ENCODE data around the gene SEC24A.
"Not testable (repeated sequence)": the region's sequence is repeated elsewhere in the genome, so short reads cannot be mapped to it uniquely, and the experiment has no call there.

Gene SEC24A

DNA sequence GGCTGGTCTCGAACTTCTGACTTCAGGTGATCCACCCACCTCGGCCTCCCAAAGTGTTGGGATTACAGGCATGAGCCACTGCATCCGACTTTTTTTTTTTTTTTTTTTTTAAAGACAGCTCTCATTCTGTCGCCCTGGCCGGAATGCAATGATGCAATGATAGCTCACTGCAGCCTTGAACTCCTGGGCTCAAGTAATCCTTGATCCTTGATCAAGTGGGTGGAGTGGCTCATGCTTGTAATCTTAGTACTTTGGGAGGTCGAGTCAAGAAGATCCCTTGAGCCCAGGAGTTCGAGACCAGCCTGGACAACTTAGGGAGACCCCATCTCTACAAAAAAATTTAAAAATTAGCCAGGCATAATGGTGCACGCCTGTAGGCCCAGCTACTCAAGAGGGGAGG is 8.1 kb downstream of the SEC24A start:
- no peak for DNase-seq
- Histone ChIP-seq H3K36me3 (peaks cover 14% of the 10 kb centered on the region), H3K27ac (no peak overlapping the region), H3K9me3 (ENCODE audit: severe bottlenecking) (no peaks in the 10 kb centered on the region), H3K4me3 (ENCODE audit: low read depth, low read length) (no peak overlapping the region), H3K27me3 (ENCODE audit: insufficient read depth, low read depth, severe bottlenecking) (no peaks in the 10 kb centered on the region)
- TF ChIP-seq, protein P1, sequence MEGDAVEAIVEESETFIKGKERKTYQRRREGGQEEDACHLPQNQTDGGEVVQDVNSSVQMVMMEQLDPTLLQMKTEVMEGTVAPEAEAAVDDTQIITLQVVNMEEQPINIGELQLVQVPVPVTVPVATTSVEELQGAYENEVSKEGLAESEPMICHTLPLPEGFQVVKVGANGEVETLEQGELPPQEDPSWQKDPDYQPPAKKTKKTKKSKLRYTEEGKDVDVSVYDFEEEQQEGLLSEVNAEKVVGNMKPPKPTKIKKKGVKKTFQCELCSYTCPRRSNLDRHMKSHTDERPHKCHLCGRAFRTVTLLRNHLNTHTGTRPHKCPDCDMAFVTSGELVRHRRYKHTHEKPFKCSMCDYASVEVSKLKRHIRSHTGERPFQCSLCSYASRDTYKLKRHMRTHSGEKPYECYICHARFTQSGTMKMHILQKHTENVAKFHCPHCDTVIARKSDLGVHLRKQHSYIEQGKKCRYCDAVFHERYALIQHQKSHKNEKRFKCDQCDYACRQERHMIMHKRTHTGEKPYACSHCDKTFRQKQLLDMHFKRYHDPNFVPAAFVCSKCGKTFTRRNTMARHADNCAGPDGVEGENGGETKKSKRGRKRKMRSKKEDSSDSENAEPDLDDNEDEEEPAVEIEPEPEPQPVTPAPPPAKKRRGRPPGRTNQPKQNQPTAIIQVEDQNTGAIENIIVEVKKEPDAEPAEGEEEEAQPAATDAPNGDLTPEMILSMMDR (IDR thresholded peaks at IDR 0.05; ENCODE audit: low read depth, low read length), result no peak

GRCh38 chr5:134659456-134659855 is 10.9 kb downstream of the SEC24A start:
- no peak overlapping the region for H3K27ac ChIP-seq
- TF ChIP-seq, protein P1 (IDR thresholded peaks at IDR 0.05; ENCODE audit: low read depth, low read length), result no peak

DNA sequence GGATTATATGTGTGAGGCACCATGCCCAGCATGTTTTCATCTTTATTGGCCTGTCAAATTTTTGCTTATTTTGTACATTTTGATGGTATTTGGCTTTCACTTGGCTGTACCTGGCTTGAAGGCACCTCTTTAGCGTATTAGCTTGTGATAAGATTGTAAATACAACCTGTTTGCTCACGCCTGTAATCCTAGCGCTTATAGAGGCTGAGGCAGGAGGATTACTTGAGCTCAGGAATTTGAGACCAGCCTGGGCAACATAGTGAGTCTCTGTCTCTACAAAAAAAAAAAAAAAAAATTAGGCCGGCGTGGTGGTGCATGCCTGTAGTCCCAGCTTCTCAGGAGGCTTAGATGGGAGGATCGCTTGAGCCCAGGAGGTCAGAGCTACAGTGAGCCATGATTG is 11.3 kb downstream of the SEC24A start:
- Histone ChIP-seq H3K27ac (no peak overlapping the region), H3K36me3 (peaks cover 27% of the 10 kb centered on the region), H3K27me3 (ENCODE audit: insufficient read depth, low read depth, severe bottlenecking) (no peaks in the 10 kb centered on the region), H3K9me3 (ENCODE audit: severe bottlenecking) (no peaks in the 10 kb centered on the region), H3K4me3 (ENCODE audit: low read depth, low read length) (no peak overlapping the region)
- TF ChIP-seq, protein P1 (IDR thresholded peaks at IDR 0.05; ENCODE audit: low read depth, low read length), result no peak
- no peak for DNase-seq

More at GRCh38 chr5:134659456-134659855, 10.9 kb downstream of the SEC24A start:
- Histone ChIP-seq H3K36me3 (peaks cover 30% of the 10 kb centered on the region), H3K4me3 (ENCODE audit: low read depth, low read length) (no peak overlapping the region), H3K9me3 (ENCODE audit: severe bottlenecking) (no peaks in the 10 kb centered on the region), H3K27me3 (ENCODE audit: insufficient read depth, low read depth, severe bottlenecking) (no peaks in the 10 kb centered on the region)
- DNase-seq, result no peak

DNA sequence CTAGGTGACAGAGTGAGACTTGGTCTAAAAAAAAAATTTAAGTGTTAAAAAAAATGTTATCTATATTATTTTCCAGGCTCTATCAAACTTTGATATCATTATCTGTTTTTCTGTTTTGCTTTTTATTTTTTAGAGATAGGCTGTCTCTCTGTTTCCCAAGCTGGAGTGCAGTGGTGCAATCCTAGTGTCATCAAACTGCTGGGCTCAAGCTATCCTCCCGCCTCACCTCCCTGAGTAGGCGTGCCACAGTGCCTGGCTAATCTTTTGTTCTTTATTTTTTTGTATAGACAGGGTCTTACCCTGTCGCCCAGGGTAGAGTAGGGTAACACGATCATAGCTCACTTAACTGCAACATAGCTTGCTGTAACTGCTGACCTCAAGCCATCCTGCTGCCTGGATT is 14.4 kb downstream of the SEC24A start:
- no peaks in the 10 kb centered on the region for H3K27me3 ChIP-seq (ENCODE audit: insufficient read depth, low read depth, severe bottlenecking)
- H3K9me3 ChIP-seq (ENCODE audit: severe bottlenecking), result no peaks in the 10 kb centered on the region
- no peak overlapping the region for H3K4me3 ChIP-seq (ENCODE audit: low read depth, low read length)
- TF ChIP-seq, protein P1 (IDR thresholded peaks at IDR 0.05; ENCODE audit: low read depth, low read length), result no peak
- H3K36me3 ChIP-seq, result peaks cover 43% of the 10 kb centered on the region
- no peak overlapping the region for H3K27ac ChIP-seq
- DNase-seq, result no peak

DNA sequence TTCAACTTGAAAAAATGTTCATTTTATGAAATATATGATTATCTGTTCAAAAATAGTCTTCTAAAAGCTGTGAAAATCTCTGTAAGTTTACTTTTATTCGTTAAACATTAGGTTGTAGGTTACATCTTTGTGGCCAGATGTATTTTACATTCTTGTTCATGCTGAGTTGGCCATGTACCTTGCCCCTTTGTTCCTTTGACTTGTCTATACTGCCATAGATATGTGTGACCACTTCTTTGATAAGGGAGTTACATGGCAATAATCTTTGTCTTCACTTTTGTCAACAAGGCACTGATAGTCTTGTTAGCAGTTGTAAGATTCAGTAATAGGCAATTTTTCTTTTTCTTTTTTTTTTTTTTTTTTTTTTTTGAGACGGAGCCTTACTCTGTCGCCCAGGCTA is 15.9 kb downstream of the SEC24A start:
- Histone ChIP-seq H3K9me3 (ENCODE audit: severe bottlenecking) (no peaks in the 10 kb centered on the region), H3K27me3 (ENCODE audit: insufficient read depth, low read depth, severe bottlenecking) (no peaks in the 10 kb centered on the region), H3K27ac (no peak overlapping the region), H3K36me3 (peaks cover 49% of the 10 kb centered on the region), H3K4me3 (ENCODE audit: low read depth, low read length) (no peak overlapping the region)
- DNase-seq, result no peak
- TF ChIP-seq, protein P1 (IDR thresholded peaks at IDR 0.05; ENCODE audit: low read depth, low read length), result no peak

- not testable (repeated sequence) for H3K27ac ChIP-seq; H3K27me3 ChIP-seq (ENCODE audit: insufficient read depth, low read depth, severe bottlenecking); H3K9me3 ChIP-seq (ENCODE audit: severe bottlenecking); DNase-seq; H3K4me3 ChIP-seq (ENCODE audit: low read depth, low read length)
- peaks cover 72% of the 10 kb centered on the region for H3K36me3 ChIP-seq
Observed at GRCh38 chr5:134673546-134673945, 25.0 kb downstream of the SEC24A start.

DNA sequence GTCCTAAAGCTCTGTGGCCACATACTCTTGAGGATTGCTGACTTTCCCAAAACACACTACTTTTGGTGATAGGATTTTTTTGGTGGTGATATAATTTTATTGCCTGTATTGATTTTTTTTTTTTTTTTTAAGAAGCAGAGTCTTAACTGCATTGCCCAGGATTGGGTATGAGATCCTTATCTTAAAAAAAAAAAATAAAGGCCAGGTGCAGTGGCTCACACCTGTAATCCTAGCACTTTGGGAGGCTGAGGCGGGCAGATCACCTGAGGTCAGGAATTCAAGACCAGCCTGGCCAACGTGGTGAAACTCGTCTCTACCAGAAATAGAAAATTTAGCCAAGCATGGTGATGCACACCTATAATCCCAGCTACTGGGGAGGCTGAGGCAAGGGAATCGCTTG is 28.8 kb downstream of the SEC24A start:
- H3K9me3 ChIP-seq (ENCODE audit: severe bottlenecking); DNase-seq; H3K4me3 ChIP-seq (ENCODE audit: low read depth, low read length); H3K27me3 ChIP-seq (ENCODE audit: insufficient read depth, low read depth, severe bottlenecking); H3K27ac ChIP-seq: not testable (repeated sequence)
- H3K36me3 ChIP-seq, result peaks cover 76% of the 10 kb centered on the region

GRCh38 chr5:134690144-134690543 is 41.6 kb downstream of the SEC24A start:
- not testable (repeated sequence) for DNase-seq; H3K9me3 ChIP-seq (ENCODE audit: severe bottlenecking); H3K4me3 ChIP-seq (ENCODE audit: low read depth, low read length); H3K27me3 ChIP-seq (ENCODE audit: insufficient read depth, low read depth, severe bottlenecking); H3K27ac ChIP-seq
- peaks cover 59% of the 10 kb centered on the region for H3K36me3 ChIP-seq

Measured in WERI-Rb-1 (cell line).